C4-2B (cell line): Measurements from ENCODE around the gene ESRRA.

Experiments
- ZFX ChIP-seq: fragments of 450-650 bp; IDR thresholded peaks from 2 replicates; pipeline ENCODE4 v1.6.1; 2017
- TF ChIP-seq, protein P1 (sequence below): fragments of 450-650 bp; conservative IDR thresholded peaks from 2 replicates; pipeline ENCODE4 v1.5.1; 2017; ENCODE audit warnings: mild to moderate bottlenecking

GRCh38 chr11:64268893-64269539, 36.3 kb upstream of the ESRRA start:
- TF ChIP-seq, protein P1, sequence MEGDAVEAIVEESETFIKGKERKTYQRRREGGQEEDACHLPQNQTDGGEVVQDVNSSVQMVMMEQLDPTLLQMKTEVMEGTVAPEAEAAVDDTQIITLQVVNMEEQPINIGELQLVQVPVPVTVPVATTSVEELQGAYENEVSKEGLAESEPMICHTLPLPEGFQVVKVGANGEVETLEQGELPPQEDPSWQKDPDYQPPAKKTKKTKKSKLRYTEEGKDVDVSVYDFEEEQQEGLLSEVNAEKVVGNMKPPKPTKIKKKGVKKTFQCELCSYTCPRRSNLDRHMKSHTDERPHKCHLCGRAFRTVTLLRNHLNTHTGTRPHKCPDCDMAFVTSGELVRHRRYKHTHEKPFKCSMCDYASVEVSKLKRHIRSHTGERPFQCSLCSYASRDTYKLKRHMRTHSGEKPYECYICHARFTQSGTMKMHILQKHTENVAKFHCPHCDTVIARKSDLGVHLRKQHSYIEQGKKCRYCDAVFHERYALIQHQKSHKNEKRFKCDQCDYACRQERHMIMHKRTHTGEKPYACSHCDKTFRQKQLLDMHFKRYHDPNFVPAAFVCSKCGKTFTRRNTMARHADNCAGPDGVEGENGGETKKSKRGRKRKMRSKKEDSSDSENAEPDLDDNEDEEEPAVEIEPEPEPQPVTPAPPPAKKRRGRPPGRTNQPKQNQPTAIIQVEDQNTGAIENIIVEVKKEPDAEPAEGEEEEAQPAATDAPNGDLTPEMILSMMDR: no peak
- TF ChIP-seq ZFX: peak; percentile 59; the same call in 1 of the 2 replicates
